KMS-11 (cell line): ENCODE data around the gene RCBTB2.

Experiments
- H2AFZ ChIP-seq: fragments of 200-600 bp; sonication (generic); 2 replicates; pipeline ENCODE4 v1.6.1; 2016; ENCODE audit warnings: antibody characterized with exemption, mixed run types, low read depth
- H3K27ac ChIP-seq: fragments of 200-600 bp; sonication (generic); 2 replicates; pipeline ENCODE4 v1.6.1; 2016; ENCODE audit warnings: mild to moderate bottlenecking, mixed run types
- H3K27me3 ChIP-seq: fragments of 200-600 bp; sonication (generic); 2 replicates; pipeline ENCODE4 v1.6.1; 2017; ENCODE audit warnings: mild to moderate bottlenecking, low read depth, mixed run types, moderate library complexity; ENCODE audit not compliant: insufficient read depth
- H3K36me3 ChIP-seq: fragments of 200-600 bp; sonication (generic); 2 replicates; pipeline ENCODE4 v1.6.1; 2017; ENCODE audit warnings: mild to moderate bottlenecking, mixed run types; ENCODE audit not compliant: insufficient read depth
- H3K4me1 ChIP-seq: fragments of 200-600 bp; sonication (generic); 2 replicates; pipeline ENCODE4 v1.6.1; 2016; ENCODE audit warnings: mild to moderate bottlenecking, low read depth, mixed run types; ENCODE audit not compliant: poor library complexity, severe bottlenecking
- H3K4me2 ChIP-seq: fragments of 200-600 bp; sonication (generic); 2 replicates; pipeline ENCODE4 v1.7.0; 2016; ENCODE audit warnings: mild to moderate bottlenecking, mixed run types
- H3K4me3 ChIP-seq: fragments of 200-600 bp; sonication (generic); IDR thresholded peaks from 2 replicates; pipeline ENCODE4 v1.6.1; 2017; ENCODE audit warnings: low read depth, low read length, mixed read lengths; ENCODE audit not compliant: insufficient read depth
- H3K79me2 ChIP-seq: fragments of 200-600 bp; sonication (generic); 2 replicates; pipeline ENCODE4 v1.6.1; 2016; ENCODE audit warnings: low read depth, mixed run types; ENCODE audit not compliant: insufficient read depth
- H3K9ac ChIP-seq: fragments of 200-600 bp; sonication (generic); 2 replicates; pipeline ENCODE4 v1.6.1; 2016; ENCODE audit warnings: mild to moderate bottlenecking, mixed run types
- H4K20me1 ChIP-seq: fragments of 200-600 bp; sonication (generic); 2 replicates; pipeline ENCODE4 v1.6.1; 2016; ENCODE audit warnings: mild to moderate bottlenecking, mixed run types; ENCODE audit not compliant: insufficient read depth
- TF ChIP-seq, protein P1 (sequence below): fragments of 200-600 bp; sonication (generic); conservative IDR thresholded peaks from 2 replicates; pipeline ENCODE4 v1.6.1; 2017; ENCODE audit warnings: low read depth, mild to moderate bottlenecking, antibody characterized with exemption, low read length, moderate library complexity, mixed read lengths

The RCBTB2 gene

DNA sequence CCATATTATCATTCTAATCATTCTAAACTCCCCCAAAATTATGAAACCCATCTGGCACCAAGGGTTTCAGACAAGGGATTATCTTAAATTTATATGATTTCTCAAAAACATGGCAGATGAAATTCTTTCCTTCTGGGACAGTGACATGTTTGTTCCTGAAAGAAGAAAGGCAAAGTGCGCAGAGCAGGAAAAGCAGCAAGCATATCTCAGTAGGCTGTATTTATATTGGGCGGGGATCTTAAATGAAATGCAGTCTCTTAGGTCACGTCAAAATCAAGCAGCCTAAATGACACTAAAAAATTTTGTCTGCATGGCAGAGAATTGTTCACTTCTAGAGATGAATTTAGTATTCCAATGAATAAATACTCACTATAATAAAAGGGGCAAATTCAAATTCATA is 49.3 kb downstream of the RCBTB2 start:
- Histone ChIP-seq H3K9ac (no peak overlapping the region), H3K27ac (no peak overlapping the region), H3K4me3 (no peak overlapping the region), H3K4me1 (no peaks in the 10 kb centered on the region), H3K36me3 (no peaks in the 10 kb centered on the region), H2AFZ (no peak overlapping the region), H4K20me1 (no peaks in the 10 kb centered on the region), H3K79me2 (no peaks in the 10 kb centered on the region), H3K4me2 (no peak overlapping the region), H3K27me3 (no peaks in the 10 kb centered on the region)
- TF ChIP-seq, protein P1, sequence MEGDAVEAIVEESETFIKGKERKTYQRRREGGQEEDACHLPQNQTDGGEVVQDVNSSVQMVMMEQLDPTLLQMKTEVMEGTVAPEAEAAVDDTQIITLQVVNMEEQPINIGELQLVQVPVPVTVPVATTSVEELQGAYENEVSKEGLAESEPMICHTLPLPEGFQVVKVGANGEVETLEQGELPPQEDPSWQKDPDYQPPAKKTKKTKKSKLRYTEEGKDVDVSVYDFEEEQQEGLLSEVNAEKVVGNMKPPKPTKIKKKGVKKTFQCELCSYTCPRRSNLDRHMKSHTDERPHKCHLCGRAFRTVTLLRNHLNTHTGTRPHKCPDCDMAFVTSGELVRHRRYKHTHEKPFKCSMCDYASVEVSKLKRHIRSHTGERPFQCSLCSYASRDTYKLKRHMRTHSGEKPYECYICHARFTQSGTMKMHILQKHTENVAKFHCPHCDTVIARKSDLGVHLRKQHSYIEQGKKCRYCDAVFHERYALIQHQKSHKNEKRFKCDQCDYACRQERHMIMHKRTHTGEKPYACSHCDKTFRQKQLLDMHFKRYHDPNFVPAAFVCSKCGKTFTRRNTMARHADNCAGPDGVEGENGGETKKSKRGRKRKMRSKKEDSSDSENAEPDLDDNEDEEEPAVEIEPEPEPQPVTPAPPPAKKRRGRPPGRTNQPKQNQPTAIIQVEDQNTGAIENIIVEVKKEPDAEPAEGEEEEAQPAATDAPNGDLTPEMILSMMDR = no peak

DNA sequence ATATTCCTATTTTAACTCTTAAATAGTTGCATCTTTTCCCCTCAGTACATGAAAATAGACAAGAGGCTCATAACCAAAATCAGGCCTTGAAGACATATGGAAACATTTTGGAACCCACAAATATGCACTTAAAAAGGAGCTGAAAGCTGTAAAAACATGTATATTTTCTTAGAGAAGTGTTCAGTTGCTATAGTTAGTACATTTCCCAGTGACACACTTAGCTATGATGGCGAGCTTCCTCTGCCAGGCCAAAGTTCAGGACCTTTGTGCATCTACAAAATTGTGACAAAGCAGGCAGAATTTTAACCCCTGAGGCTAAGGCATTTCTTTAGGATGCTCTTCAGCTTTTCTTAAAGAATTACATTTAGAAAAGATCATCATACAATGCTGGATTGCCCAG is 54.5 kb downstream of the RCBTB2 start:
- H3K36me3 ChIP-seq = no peaks in the 10 kb centered on the region
- H4K20me1 ChIP-seq = no peaks in the 10 kb centered on the region
- H2AFZ ChIP-seq = no peak overlapping the region
- TF ChIP-seq, protein P1 = no peak
- no peaks in the 10 kb centered on the region for H3K27me3 ChIP-seq
- no peak overlapping the region for H3K9ac ChIP-seq
- H3K79me2 ChIP-seq = no peaks in the 10 kb centered on the region
- no peaks in the 10 kb centered on the region for H3K4me1 ChIP-seq
- H3K4me3 ChIP-seq = no peak overlapping the region
- H3K4me2 ChIP-seq = no peak overlapping the region
- H3K27ac ChIP-seq = no peak overlapping the region

DNA sequence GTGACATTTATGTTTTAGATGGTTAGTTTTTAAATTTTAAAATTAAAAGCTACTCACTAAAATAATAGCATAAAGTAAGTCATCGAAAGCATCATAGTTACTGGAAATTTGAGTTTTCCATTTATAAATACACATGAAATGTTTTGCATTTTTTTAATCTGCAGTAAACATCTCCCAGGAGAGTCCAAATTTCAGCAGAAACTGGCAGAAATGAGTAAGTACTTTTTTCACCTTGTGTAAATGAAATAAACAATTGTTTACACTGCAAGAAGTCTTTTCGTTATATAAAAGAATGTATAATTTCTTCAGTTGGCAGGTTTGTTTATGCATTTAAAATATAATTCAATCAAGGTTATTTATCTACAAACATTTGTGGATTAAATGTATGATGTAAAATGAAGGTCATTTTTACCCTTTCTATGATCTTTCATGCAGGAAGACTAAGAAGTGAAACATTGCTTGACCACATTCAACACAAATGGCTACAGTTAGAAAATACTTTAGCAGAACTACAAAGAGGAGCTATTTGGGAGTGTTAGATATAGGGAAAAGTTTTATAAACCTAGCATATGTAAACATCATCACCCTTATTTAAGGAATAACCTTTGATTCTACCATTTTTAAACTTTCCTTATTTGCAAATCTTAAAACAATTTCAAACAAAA is 55.6 kb downstream of the RCBTB2 start:
- Histone ChIP-seq H3K27me3 (no peaks in the 10 kb centered on the region), H3K4me2 (no peak overlapping the region)

DNA sequence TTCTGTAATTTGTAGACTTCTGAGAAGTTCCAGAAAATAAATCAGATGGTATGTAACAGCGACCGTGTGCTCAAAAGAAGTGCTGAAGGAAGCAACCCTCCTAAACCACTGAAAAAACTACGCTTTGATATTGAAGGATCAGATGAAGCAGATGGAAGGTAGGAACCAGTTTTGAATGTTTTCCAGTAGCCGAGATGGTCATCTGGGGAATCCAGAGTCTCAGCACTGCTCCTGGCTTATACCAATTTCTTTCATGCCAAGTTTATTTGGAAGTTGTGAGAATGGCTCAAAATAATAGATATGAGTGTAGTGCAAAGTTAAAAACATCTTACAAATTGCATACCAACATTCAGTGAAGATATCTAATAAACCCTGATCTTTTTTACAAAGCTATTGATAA is 56.2 kb downstream of the RCBTB2 start:
- H3K36me3 ChIP-seq = no peaks in the 10 kb centered on the region

More for the DNA sequence above, 55.6 kb downstream of the RCBTB2 start:
- Histone ChIP-seq H3K36me3 (no peaks in the 10 kb centered on the region), H3K79me2 (no peaks in the 10 kb centered on the region), H4K20me1 (no peaks in the 10 kb centered on the region), H3K9ac (no peak overlapping the region), H2AFZ (no peak overlapping the region), H3K4me3 (no peak overlapping the region), H3K27ac (no peak overlapping the region), H3K4me1 (no peaks in the 10 kb centered on the region)
- TF ChIP-seq, protein P1 = no peak

More for the DNA sequence above, 56.2 kb downstream of the RCBTB2 start:
- Histone ChIP-seq H3K4me3 (no peak overlapping the region), H3K9ac (no peak overlapping the region), H2AFZ (no peak overlapping the region), H3K4me2 (no peak overlapping the region), H3K27me3 (no peaks in the 10 kb centered on the region), H3K4me1 (no peaks in the 10 kb centered on the region), H4K20me1 (no peaks in the 10 kb centered on the region), H3K27ac (no peak overlapping the region), H3K79me2 (no peaks in the 10 kb centered on the region)
- TF ChIP-seq, protein P1 = no peak
